Suppressor macrophage treated with lipopolysaccharide for 1 hour (primary cell): Measurements from ENCODE around the gene OR6C76.

ENCODE experiments used
- DNase-seq, 3 donors: peaks; one replicate each; pipeline ENCODE4 v3.0.0-alpha.2; 2020 to 2022

OR6C76 gene

GRCh38 chr12:55470088-55470829 lies 44.2 kb downstream of the OR6C76 start, which contains the start of gene OR6C70:
Gene OR6C70 (minus strand): TSS chr12:55470138. CDS start chr12:55470138, 0 bp downstream.
- peak; percentile 27 to 36 (median 27) for DNase-seq

GRCh38 chr12:55472264-55472663 lies 46.2 kb downstream of the OR6C76 start:
- no peak for DNase-seq
